GM23248 (cell line): ENCODE data around the gene TPT1. TPM values are rescaled to one million over a fixed set of nuclear protein-coding genes. Genes with fewer than 3 reads are reported as not detected.

Experiments
- DNase-seq: peaks from one replicate; pipeline ENCODE4 v3.0.0-alpha.2; 2015
- H2AFZ ChIP-seq: fragments of 200-600 bp; sonication (generic); 2 replicates; pipeline ENCODE4 v1.6.1; 2016; ENCODE audit warnings: antibody characterized with exemption
- H3F3A ChIP-seq: fragments of 200-600 bp; sonication (generic); 2 replicates; pipeline ENCODE4 v1.6.1; 2016; ENCODE audit warnings: mild to moderate bottlenecking, antibody characterized with exemption, mixed run types; ENCODE audit not compliant: insufficient read depth
- H3K27ac ChIP-seq: fragments of 200-600 bp; sonication (generic); 2 replicates; pipeline ENCODE4 v1.5.1; 2016; ENCODE audit warnings: mild to moderate bottlenecking
- H3K27me3 ChIP-seq: fragments of 200-600 bp; sonication (generic); replicated peaks from 2 replicates; pipeline ENCODE4 v1.6.1; 2016; ENCODE audit warnings: mild to moderate bottlenecking; ENCODE audit not compliant: insufficient read depth
- H3K36me3 ChIP-seq: fragments of 200-600 bp; sonication (generic); 2 replicates; pipeline ENCODE4 v1.6.1; 2016; ENCODE audit warnings: low read depth, mild to moderate bottlenecking
- H3K4me1 ChIP-seq: fragments of 200-600 bp; sonication (generic); 2 replicates; pipeline ENCODE4 v1.6.1; 2016; ENCODE audit warnings: mild to moderate bottlenecking; ENCODE audit not compliant: insufficient read depth
- H3K4me2 ChIP-seq: fragments of 200-600 bp; sonication (generic); one replicate; pipeline ENCODE4 v1.6.1; 2016; ENCODE audit warnings: mild to moderate bottlenecking; ENCODE audit not compliant: unreplicated experiment
- H3K4me3 ChIP-seq: fragments of 200-600 bp; sonication (generic); 2 replicates; pipeline ENCODE4 v1.5.1; 2016; ENCODE audit warnings: mild to moderate bottlenecking
- H3K79me2 ChIP-seq: fragments of 200-600 bp; sonication (generic); 2 replicates; pipeline ENCODE4 v1.6.1; 2016; ENCODE audit warnings: mild to moderate bottlenecking; ENCODE audit not compliant: insufficient read depth
- H3K9ac ChIP-seq: fragments of 200-600 bp; sonication (generic); 2 replicates; pipeline ENCODE4 v1.6.1; 2016; ENCODE audit warnings: mild to moderate bottlenecking
- H3K9me2 ChIP-seq: fragments of 200-600 bp; sonication (generic); 2 replicates; pipeline ENCODE4 v1.6.1; 2016; ENCODE audit warnings: mixed run types, mild to moderate bottlenecking, moderate library complexity; ENCODE audit not compliant: insufficient read depth
- H3K9me3 ChIP-seq: fragments of 200-600 bp; sonication (generic); one replicate; pipeline ENCODE4 v1.6.1; 2017; ENCODE audit warnings: low read depth
- H4K20me1 ChIP-seq: fragments of 200-600 bp; sonication (generic); 2 replicates; pipeline ENCODE4 v1.6.0; 2016; ENCODE audit not compliant: insufficient read depth
- EZH2 ChIP-seq: fragments of 200-600 bp; sonication (generic); IDR thresholded peaks from 2 replicates; pipeline ENCODE4 v1.6.1; 2018; ENCODE audit warnings: antibody characterized with exemption, mild to moderate bottlenecking; ENCODE audit not compliant: insufficient read depth, poor library complexity, severe bottlenecking
- EZH2phosphoT487 ChIP-seq: fragments of 200-600 bp; sonication (generic); IDR thresholded peaks from 2 replicates; pipeline ENCODE4 v1.6.1; 2018; ENCODE audit warnings: antibody characterized with exemption, moderate library complexity, mild to moderate bottlenecking, low read depth; ENCODE audit not compliant: insufficient read depth
- WGBS, 2 experiments: methylation state at CpG; one replicate each; pipeline ENCODE4 v1.1.6; 2015 to 2017; ENCODE audit warnings: low lambda C conversion rate in 2 of 2, low coverage in 1 of 2; ENCODE audit errors: missing lambda C conversion rate in 2 of 2; 5-methylcytosine and 5-hydroxymethylcytosine counted together
- in situ Hi-C: fragments of 300-500 bp; cut with MboI; formaldehyde crosslinking; loops from 2 replicates; pipeline ENCODE4 v1.15.0; 2020
- polyA plus RNA-seq: library from polyadenylated mRNA; unstranded; fragments of >200 nt; fragmentation: Nextera tagmentation; extraction: Ambion mirVana; gene quantifications from 2 replicates; pipeline ENCODE4 v1.2.1, GENCODE V29; 2016
- total RNA-seq: library from RNA; depleted of rRNA; stranded (reverse); fragments of >200 nt; shearing (Covaris generic); gene quantifications from 2 replicates; pipeline ENCODE4 v1.2.3, GENCODE V29; 2014

Gene TPT1
- total and polyA plus RNA-seq, 2 experiments from 2014 or later, result 1,151 to 2,021 TPM

DNA sequence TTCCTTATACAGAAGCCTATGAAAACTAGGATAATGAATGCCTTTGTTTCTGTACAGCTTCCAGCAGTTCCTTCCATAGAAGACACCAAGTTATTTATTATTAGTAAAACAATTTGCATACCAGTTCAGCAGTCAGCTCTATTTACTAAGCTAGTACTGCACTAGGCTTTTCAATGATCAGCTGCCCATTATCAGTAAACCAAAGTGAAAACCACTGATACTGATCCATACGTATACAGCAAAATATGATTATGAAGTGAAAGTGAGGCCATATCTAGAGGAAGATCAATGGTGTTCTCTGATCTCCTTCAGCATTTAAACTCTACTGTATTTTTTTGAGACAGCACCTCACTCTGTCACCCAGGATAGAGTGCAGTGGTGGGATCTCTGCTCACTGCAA is 3.2 kb downstream of the TPT1 start:
- H3K4me3 ChIP-seq, result peak overlapping the region; percentile 98
- peaks cover 59% of the 10 kb centered on the region for H3K36me3 ChIP-seq
- H3K79me2 ChIP-seq, result peaks cover 61% of the 10 kb centered on the region
- in situ Hi-C loops, result no loop called here
- WGBS, 2 experiments, result 70 to 81% methylated on average over 1 of the region's 1 CpG
- TF ChIP-seq EZH2phosphoT487, result no peak
- no peak for TF ChIP-seq EZH2
- H4K20me1 ChIP-seq, result peaks cover 68% of the 10 kb centered on the region
- peaks cover 74% of the 10 kb centered on the region for H3K4me1 ChIP-seq
- no peak overlapping the region for H2AFZ ChIP-seq
- no peaks in the 10 kb centered on the region for H3K9me3 ChIP-seq
- H3K4me2 ChIP-seq, result peak overlapping the region; percentile 96
- no peaks in the 10 kb centered on the region for H3K9me2 ChIP-seq
- no peaks in the 10 kb centered on the region for H3K27me3 ChIP-seq
- H3K27ac ChIP-seq, result no peak overlapping the region
- H3F3A ChIP-seq, result peaks cover 78% of the 10 kb centered on the region
- H3K9ac ChIP-seq, result peak overlapping the region; percentile 99; the same call in 1 of the 2 replicates
- DNase-seq, result no peak

DNA sequence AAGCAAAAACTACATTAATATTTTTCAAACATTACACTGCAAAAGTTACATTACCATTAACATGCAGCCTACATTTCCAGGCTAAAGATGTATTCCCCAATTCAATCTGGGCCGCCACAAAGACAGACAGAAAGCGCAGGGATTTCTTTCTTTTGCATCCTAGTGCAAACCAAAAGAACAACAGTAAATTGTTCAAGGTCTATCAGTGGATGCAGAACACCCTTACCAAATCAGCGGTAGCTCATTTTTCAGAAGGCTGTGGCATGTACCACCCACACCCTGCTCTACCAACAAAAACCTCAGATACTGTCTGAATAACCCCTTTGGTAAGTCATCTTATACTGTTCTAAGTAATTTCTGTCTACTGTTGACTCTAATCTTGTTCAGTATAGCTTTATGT is 3.6 kb downstream of the TPT1 start:
- Histone ChIP-seq H3K9me3 (no peaks in the 10 kb centered on the region), H2AFZ (no peak overlapping the region), H3K9ac (peak overlapping the region; percentile 99; the same call in 1 of the 2 replicates), H3K27me3 (no peaks in the 10 kb centered on the region), H3K4me1 (peaks cover 76% of the 10 kb centered on the region), H3K27ac (no peak overlapping the region), H4K20me1 (peaks cover 72% of the 10 kb centered on the region), H3K36me3 (peaks cover 59% of the 10 kb centered on the region), H3K9me2 (no peaks in the 10 kb centered on the region), H3F3A (peaks cover 82% of the 10 kb centered on the region), H3K4me2 (peak overlapping the region; percentile 96), H3K79me2 (peaks cover 57% of the 10 kb centered on the region), H3K4me3 (peak overlapping the region; percentile 98; the same call in 1 of the 2 replicates)
- in situ Hi-C loops, result no loop called here
- no peak for DNase-seq
- 85 to 86% methylated on average over 3 of the region's 3 CpGs for WGBS, 2 experiments
- no peak for TF ChIP-seq EZH2
- TF ChIP-seq EZH2phosphoT487, result no peak

DNA sequence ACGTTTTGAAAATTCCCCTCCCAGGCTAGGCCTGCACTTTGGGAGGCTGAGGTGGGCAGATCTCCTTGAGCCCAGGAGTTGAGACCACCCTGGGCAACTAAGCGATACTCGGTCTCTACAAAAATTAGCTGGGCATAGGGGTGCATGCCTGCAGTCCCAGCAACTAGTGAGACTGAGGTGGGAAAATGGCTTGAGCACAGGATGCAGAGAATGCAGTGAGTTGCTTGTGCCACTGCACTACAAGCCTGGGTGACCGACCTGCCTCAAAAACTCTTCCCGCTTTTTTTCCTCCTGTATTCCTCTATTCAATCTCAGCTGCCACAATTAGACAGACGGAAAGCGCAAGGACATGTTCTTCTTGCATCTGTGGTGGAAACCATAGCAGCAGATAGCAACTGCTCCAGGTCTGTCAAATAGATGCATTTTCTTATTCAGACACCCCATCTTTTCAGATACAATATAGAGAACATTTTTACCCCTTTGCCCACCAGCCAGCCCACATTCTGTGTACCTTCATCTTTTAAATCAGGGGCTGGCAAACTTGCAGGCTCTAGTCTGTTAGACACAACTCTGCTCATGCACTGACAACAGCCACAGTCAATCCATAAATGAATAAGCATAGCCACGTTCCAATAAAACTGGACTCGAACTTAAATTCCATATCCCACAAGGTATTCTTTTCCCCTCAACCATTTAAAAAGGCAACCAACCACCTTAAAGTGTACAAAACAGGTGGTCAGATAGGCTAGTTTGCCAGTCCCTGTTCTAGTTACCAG is 4.8 kb downstream of the TPT1 start:
- Histone ChIP-seq H2AFZ (no peak overlapping the region), H3K4me2 (peak overlapping the region; percentile 96), H4K20me1 (peaks cover 72% of the 10 kb centered on the region), H3K9ac (no peak overlapping the region), H3K4me3 (no peak overlapping the region), H3F3A (peaks cover 86% of the 10 kb centered on the region), H3K27me3 (no peaks in the 10 kb centered on the region), H3K79me2 (peaks cover 50% of the 10 kb centered on the region), H3K27ac (0 out of 2 replicates have a peak overlapping the region, but pooled peaks have one; percentile 1), H3K4me1 (peaks cover 78% of the 10 kb centered on the region), H3K36me3 (peaks cover 59% of the 10 kb centered on the region), H3K9me2 (no peaks in the 10 kb centered on the region), H3K9me3 (no peaks in the 10 kb centered on the region)
- DNase-seq, result no peak
- in situ Hi-C loops, result no loop called here
- WGBS, 2 experiments, result 88% methylated on average over 9 of the region's 9 CpGs
- no peak for TF ChIP-seq EZH2phosphoT487
- no peak for TF ChIP-seq EZH2

DNA sequence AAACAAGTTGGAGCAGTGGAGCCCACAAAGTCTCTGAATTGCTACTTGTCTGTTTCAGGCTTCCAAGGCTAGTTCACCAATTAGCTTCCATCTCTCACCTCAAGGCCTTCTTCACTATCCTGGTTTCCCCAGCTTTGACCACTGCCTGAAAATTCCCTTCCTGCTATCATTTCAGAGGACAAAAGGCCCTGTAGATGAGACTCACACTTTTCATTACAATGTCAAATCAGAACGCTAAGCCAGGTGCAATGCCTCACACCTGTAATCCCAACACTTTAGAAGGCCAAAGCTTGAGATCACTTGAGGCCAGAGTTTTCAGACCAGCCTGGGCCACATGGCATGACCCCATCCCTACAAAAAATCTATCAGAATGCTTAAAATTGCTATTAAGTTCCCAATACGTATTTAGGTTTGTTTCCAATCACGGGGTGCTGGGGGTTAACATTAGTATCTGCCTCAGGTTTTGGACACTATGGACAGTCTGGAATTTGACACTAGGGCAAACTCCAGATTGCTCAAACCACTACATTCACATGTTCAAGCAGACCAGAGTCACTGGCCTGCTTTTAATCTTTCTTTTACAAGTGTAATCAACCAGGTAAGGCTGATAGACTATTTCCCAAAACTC is 5.5 kb downstream of the TPT1 start:
- H3K79me2 ChIP-seq, result peaks cover 50% of the 10 kb centered on the region
- peaks cover 59% of the 10 kb centered on the region for H3K36me3 ChIP-seq
- TF ChIP-seq EZH2 (no peak), EZH2phosphoT487 (no peak)
- peaks cover 72% of the 10 kb centered on the region for H4K20me1 ChIP-seq
- H3K9ac ChIP-seq, result no peak overlapping the region
- in situ Hi-C loops, result no loop called here
- no peak for DNase-seq
- H3K27me3 ChIP-seq, result no peaks in the 10 kb centered on the region
- no peak overlapping the region for H3K4me2 ChIP-seq
- no peak overlapping the region for H2AFZ ChIP-seq
- H3K27ac ChIP-seq, result 0 out of 2 replicates have a peak overlapping the region, but pooled peaks have one; percentile 1
- 55 to 65% methylated on average over 3 of the region's 3 CpGs for WGBS, 2 experiments
- peaks cover 93% of the 10 kb centered on the region for H3F3A ChIP-seq
- H3K9me3 ChIP-seq, result no peaks in the 10 kb centered on the region
- peaks cover 81% of the 10 kb centered on the region for H3K4me1 ChIP-seq
- no peak overlapping the region for H3K4me3 ChIP-seq
- no peaks in the 10 kb centered on the region for H3K9me2 ChIP-seq
